ENCODE data around the gene MEST.
"Not testable (repeated sequence)": the region's sequence is repeated elsewhere in the genome, so short reads cannot be mapped to it uniquely, and the experiment has no call there.

The MEST gene

DNA sequence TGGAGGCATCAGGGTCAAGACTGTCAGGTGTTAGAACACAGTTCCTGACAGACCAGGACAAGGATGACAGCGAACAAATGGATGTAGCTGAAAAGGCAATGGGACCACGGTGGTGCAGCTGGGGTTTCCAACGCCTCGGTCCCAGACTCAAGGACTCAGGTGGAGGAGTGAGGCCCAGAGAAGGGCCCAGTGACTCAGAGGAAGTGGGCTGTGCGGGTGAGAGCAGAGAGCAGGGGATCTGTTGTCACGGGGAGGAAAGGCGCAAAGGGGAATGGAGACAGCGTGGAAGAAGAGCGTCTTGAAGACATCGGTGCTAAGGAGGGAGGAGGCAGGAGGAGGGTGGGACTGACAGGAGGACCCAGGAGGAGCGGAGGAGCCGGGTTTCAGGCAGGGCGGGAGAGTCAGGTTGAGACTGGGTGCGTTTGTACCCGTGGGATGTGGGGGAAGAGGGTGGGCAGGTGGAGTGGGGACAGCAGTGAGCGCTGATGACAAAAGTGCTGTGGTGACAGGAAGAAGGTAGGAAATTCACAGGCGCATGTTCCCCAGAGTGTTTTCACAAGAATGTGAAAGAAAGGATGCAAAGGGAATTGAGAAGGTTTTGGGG lies 36.0 kb downstream of the MEST start:
- DNase-seq = not testable (repeated sequence)

DNA sequence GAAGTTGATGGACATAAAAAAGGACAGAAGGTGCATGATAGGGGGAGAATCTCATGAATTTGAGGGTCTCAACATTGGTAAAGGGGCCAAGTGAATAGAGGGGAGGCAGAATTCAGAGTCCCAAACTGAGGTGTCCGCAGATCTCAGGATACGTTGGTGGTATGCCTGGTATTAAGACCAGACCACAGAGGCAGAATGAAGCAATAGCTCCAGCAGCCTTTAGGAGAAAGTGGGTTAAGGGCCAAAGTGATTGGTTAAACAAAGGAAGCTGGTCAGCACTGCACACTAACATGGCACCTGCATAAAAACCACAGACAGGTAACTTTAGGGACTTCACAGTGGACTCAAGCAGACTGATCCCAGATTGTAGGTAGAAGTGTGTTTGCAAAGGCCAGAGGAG lies 37.5 kb downstream of the MEST start:
- DNase-seq = no peak

DNA sequence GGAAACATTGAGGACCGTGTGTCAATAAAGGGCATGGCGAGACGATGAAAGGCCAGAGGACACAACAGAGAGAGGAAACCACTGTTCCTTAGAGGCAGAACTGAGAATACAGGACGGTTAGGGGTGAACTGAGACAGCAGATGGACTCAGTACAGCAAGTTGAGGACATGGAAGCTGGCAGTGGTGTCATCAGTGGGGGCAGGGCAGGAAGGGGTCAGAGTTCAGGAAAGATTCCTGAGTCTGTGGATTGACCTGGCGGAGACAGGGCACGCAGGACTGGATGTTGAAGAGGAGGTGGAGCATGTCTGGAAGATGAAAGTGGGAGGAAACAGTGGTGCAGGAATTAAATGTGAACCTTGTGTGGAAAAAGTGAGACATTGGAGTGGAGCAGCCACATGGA lies 46.0 kb downstream of the MEST start:
- DNase-seq = not testable (repeated sequence)

DNA sequence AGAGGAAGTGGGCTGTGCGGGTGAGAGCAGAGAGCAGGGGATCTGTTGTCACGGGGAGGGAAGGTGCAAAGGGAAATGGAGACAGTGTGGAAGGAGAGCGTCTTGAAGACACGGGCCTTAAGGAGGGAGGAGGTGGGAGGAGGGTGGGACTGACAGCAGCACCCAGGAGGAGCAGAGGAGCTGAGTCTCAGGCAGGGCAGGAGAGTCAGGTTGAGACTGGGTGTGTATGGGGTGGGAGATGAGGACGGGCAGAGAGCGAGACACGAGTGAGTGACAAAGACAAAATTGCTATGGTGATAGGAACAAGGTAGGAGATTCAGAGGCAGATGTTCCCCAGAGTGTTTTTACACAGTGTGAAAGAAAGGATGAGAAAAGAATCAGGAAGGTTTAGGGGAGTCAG lies 49.4 kb downstream of the MEST start:
- not testable (repeated sequence) for DNase-seq

DNA sequence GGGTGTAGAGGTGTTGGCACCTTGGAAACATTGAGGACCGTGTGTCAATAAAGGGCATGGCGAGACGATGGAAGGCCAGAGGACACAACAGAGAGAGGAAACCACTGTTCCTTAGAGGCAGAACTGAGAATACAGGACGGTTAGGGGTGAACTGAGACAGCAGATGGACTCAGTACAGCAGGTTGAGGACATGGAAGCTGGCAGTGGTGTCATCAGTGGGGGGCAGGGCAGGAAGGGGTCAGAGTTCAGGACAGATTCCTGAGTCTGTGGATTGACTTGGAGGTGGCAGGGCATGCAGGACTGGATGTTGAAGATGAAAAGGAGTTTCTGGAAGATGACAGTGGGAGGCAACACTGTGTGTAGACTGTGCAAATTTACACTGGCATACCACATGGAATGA lies 50.4 kb downstream of the MEST start:
- not testable (repeated sequence) for DNase-seq

DNA sequence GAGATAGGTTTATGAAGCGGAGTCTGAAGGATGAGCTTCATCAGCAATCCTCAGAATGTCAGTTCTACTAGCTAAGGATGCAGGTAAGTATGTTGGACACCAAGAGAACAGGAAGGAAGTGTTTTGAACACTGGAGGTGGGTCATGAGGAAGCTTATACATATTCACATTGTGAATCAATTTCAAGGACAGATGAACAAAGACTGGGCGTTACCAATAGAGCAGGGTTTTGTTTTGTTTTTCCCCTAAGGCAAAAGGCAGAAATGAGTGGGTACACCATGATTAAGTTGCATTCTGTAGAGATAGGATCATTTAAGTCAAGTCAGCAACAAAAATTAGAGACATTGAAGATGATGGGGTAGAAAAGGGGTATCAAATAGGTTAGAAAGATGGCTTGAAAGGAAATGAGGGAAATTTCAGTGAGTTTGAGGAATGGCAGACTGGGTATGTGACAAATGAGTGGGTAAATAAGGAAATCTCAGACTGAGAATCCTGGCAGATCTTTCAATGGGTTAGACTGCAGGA lies 51.7 kb downstream of the MEST start:
- DNase-seq = no peak

DNA sequence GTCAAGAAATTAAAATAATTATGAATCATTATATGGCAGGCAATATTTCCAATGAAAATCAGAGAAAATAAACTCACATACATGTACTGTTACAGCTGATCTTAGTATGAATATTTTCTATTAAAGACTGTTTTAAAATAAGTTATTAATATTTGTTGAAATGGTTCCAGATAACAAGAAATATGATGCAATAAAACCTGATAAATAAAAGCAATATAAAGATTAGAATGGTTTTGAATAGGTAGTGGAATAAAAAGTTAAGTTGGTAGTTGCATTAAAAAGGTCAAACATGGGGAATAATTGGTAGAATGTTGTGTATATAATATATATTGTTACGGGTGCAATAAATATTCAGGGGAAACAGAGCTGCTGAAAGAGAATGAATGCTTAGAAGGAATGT lies 52.5 kb downstream of the MEST start:
- no peak for DNase-seq

DNA sequence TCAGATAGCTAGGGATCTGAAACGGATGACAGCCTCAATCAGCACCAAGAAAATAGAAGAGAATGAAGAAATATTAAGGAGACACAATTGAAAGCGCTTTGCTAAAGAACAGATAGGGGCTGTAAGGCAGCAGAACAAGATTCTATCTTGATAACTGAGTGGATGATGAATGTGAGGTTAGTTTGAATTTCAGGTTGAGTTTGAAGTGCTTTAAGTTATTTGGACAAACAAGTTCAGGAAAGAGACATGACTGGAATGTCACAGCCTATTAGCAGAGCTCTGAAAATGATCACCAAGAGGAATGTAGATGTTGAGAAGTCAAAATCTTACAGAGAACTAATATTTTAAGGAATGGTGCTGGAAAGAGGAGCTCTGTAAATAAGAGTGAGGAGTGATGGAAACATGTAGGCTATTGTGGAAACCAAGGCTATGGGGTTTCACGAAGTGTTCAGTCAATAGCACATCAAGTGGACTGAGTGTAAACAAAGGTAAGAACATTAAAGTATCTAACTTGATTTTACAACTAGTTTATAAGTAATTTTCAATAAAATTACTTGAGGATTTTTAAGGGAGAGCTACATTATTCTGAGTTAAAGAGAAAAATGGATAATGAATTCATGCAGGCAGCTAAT lies 61.6 kb downstream of the MEST start:
- no peak for DNase-seq

DNA sequence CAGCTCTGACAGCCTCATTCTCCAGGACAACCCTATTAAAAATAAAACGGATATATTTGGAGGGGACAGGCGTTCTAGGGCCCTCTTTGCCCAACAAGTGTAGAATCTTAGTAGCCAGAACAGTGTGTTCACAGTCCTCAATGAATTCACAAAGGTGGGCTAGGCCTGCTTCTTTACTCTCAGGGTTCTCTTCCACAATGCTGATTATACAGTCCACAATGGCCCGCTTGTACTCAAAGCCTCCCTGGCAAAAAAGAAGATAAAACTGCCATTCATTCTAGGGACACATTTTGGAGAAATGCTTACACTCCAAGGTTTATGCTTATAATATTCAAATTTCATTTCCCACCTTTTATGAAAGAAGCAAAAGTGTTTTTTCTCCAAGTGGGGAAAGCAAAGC lies 62.6 kb downstream of the MEST start:
- no peak for DNase-seq
